BJ (cell line): ENCODE results near the gene SAMHD1. TPM values are rescaled to one million over a fixed set of nuclear protein-coding genes. Genes with fewer than 3 reads are reported as not detected.
A peak's percentile ranks its signal among the peaks of the same experiment; 100 is the strongest.
"Not testable (repeated sequence)": the region's sequence is repeated elsewhere in the genome, so short reads cannot be mapped to it uniquely, and the experiment has no call there.

Source experiments
- CTCF ChIA-PET: fragments of 350-600 bp; formaldehyde crosslinking; extraction: SDS; loops from one replicate; lab custom pipeline; 2021; ENCODE audit warnings: antibody characterized with exemption, inconsistent platforms; lab: Yijun Ruan, JAX
- POLR2A ChIA-PET: fragments of 300-600 bp; sonication (Branson Sonifier 250); formaldehyde crosslinking; extraction: SDS; loops from one replicate; lab custom pipeline; 2021; ENCODE audit warnings: antibody characterized with exemption; lab: Charles Lee
- DNase-seq: peaks from one replicate; pipeline ENCODE4 v3.0.0-alpha.2; 2011; ENCODE audit warnings: low read depth
- H3K27me3 ChIP-seq: 2 replicates; pipeline ENCODE4 v1.6.0; 2011; ENCODE audit warnings: low read length; ENCODE audit not compliant: control insufficient read depth, insufficient read depth
- H3K36me3 ChIP-seq: 2 replicates; pipeline ENCODE4 v1.5.1; 2011; ENCODE audit warnings: low read length; ENCODE audit not compliant: control insufficient read depth, insufficient read depth
- H3K4me3 ChIP-seq: 2 replicates; pipeline ENCODE4 v1.5.1; 2011; ENCODE audit warnings: low read depth, mild to moderate bottlenecking, control low read depth, low read length
- polyA minus RNA-seq: library from RNA; depleted of rRNA, polyadenylated mRNA; stranded (reverse); fragments of >200 nt; gene quantifications from 2 replicates; pipeline ENCODE4 v1.2.3, GENCODE V29; 2011; rRNA and poly(A)+ RNA removed
- polyA plus RNA-seq: library from polyadenylated mRNA; depleted of rRNA; stranded (reverse); fragments of >200 nt; gene quantifications from 2 replicates; pipeline ENCODE4 v1.2.3, GENCODE V29; 2011; rRNA removed
- TF ChIP-seq, protein P1 (sequence below): IDR thresholded peaks from 2 replicates; pipeline ENCODE4 v1.5.1; 2011; ENCODE audit warnings: low read depth, mild to moderate bottlenecking, control low read depth, inconsistent platforms, low read length, moderate library complexity; ENCODE audit not compliant: insufficient read depth

The SAMHD1 gene
- polyA plus RNA-seq = 5.6 and 11.5 TPM in 2 replicates
- 7.2 and 7.9 TPM in 2 replicates for polyA minus RNA-seq

DNA sequence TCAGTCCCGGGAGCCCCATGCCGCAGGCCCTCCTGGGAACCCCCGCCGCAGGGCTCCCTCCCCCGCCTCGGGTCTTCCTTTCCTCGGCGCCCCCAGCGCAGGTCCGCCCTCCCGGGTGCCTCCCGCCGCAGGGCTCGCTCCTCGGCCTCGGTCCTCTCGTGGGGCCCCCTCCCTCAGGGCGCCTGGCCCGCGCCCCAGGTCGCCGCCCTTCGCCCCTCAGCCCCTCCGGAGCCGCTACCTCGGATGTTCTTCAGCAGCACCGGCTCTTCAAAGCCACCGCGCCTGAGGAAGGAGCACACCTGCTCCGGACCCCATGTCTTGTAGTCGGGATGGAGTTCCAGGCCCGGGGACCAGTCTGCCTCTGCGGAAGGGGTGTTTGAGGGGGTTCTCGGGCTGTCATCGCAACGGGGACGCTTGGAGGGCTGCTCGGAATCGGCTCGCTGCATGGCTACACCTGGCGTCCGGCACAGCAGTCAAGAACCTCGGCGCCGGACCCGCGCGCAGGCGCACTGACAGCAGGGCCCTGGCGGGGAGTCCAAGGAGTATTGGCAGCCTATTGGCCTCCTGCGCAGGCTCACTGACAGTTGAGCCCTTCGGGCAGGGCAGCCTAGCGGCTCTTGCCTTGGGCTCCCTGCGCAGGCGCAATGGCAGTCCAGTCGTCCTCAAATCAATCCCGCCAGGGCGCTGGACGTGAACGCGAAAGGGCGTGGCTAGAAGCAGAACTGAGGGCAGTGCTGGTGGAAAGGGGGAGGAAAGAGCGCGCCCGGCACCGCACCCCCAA, at the start of gene SAMHD1:
Gene SAMHD1, minus strand, starts transcription at position 511 of the 781 bp plus-strand sequence. Its CDS starts 65 bp downstream, at position 446.
- POLR2A ChIA-PET = no interaction called here
- TF ChIP-seq, protein P1, sequence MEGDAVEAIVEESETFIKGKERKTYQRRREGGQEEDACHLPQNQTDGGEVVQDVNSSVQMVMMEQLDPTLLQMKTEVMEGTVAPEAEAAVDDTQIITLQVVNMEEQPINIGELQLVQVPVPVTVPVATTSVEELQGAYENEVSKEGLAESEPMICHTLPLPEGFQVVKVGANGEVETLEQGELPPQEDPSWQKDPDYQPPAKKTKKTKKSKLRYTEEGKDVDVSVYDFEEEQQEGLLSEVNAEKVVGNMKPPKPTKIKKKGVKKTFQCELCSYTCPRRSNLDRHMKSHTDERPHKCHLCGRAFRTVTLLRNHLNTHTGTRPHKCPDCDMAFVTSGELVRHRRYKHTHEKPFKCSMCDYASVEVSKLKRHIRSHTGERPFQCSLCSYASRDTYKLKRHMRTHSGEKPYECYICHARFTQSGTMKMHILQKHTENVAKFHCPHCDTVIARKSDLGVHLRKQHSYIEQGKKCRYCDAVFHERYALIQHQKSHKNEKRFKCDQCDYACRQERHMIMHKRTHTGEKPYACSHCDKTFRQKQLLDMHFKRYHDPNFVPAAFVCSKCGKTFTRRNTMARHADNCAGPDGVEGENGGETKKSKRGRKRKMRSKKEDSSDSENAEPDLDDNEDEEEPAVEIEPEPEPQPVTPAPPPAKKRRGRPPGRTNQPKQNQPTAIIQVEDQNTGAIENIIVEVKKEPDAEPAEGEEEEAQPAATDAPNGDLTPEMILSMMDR = peak; percentile 19; the same call in 1 of the 2 replicates
- Histone ChIP-seq H3K27me3 (no peaks in the 10 kb centered on the region), H3K4me3 (peak within 1 kb of the TSS; percentile 88), H3K36me3 (no peaks in the 10 kb centered on the region)
- DNase-seq = peak; percentile 93
- CTCF ChIA-PET = no interaction called here

DNA sequence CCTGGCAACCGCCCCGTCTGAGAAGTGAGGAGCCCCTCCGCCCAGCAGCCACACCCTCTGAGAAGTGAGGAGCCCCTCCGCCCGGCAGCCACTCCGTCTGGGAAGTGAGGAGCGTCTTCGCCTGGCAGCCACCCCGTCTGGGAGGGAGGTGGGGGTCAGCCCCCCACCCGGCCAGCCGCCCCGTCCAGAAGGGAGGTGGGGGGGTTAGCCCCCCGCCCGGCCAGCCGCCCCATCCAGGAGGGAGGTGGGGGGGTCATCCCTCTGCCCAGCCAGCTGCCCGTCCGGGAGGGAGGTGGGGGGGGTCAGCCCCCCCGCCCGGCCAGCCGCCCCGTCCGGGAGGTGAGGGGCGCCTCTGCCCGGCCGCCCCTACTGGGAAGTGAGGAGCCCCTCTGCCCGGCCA, 48.7 kb upstream of the SAMHD1 start:
- DNase-seq, CTCF ChIA-PET, POLR2A ChIA-PET, H3K36me3 ChIP-seq, H3K27me3 ChIP-seq, H3K4me3 ChIP-seq: not testable (repeated sequence)

DNA sequence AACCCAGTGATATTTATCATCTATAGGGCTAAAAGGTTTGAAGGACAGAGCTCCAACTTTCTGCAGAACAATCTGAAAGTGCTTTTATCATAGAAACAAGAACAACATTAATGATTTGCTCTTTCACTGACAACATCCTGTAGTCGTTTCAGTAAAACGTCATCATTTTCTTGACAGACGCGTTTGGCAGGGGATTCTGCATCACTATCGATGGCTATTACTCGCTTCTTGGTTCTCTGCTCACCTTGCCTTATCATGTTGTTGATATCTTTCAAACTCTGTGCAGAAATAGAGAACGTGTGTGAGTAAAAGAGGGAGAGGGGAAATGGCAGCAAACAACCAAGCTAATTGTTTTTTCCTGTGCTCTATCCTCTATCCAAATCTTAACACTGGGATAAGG, 47.1 kb upstream of the SAMHD1 start:
- ChIA-PET CTCF (interaction anchor here (0.6 kb wide), 1 partner anchor 21 kb away, joined by 3 read pairs; no protein-coding TSS in a partner anchor), POLR2A (no interaction called here)
- DNase-seq = no peak
- TF ChIP-seq, protein P1 = no peak
- no peaks in the 10 kb centered on the region for H3K36me3 ChIP-seq
- H3K4me3 ChIP-seq = no peak overlapping the region
- H3K27me3 ChIP-seq = no peaks in the 10 kb centered on the region

DNA sequence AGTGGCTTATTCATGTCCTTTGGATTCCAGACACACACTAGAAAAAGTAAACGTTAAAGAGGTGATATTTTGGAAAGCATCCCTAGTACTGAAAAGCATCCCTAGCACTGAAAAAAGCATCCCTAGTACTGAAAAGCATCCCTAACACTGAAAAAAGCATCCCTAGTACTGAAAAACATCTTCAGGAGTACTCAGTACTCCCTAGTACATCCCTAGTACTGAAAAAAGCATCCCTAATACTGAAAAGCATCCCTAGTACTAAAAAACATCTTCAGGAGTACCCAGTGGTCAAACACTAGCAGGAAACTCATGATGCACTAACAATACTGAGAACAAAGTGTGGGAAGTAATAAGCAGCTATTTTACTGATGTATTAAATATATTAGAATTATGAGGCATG, 45.6 kb upstream of the SAMHD1 start:
- CTCF ChIA-PET = no interaction called here
- no peak for DNase-seq
- TF ChIP-seq, protein P1 = no peak
- POLR2A ChIA-PET = no interaction called here
- no peaks in the 10 kb centered on the region for H3K36me3 ChIP-seq
- H3K27me3 ChIP-seq = no peaks in the 10 kb centered on the region
- no peak overlapping the region for H3K4me3 ChIP-seq

DNA sequence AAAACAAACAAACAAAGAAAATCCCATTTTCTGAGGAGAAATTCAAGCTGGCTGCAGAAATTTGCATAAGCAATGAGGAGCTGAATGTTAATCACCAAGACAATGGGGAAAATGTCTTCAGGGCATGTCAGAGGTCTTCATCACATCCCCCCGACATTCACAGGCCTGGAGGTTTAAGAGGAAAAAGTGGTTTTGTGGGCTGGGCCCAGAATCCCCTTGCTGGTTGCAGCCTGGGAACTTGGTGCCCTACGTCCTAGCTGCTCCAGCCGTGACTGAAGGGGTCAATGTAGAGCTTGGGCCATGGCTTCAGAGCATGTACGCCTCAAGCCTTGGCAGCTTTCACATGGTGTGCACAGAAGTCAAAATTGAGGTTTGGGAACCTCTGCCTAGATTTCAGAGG, 42.7 kb upstream of the SAMHD1 start:
- DNase-seq, H3K4me3 ChIP-seq, H3K27me3 ChIP-seq, CTCF ChIA-PET, H3K36me3 ChIP-seq, POLR2A ChIA-PET: not testable (repeated sequence)

DNA sequence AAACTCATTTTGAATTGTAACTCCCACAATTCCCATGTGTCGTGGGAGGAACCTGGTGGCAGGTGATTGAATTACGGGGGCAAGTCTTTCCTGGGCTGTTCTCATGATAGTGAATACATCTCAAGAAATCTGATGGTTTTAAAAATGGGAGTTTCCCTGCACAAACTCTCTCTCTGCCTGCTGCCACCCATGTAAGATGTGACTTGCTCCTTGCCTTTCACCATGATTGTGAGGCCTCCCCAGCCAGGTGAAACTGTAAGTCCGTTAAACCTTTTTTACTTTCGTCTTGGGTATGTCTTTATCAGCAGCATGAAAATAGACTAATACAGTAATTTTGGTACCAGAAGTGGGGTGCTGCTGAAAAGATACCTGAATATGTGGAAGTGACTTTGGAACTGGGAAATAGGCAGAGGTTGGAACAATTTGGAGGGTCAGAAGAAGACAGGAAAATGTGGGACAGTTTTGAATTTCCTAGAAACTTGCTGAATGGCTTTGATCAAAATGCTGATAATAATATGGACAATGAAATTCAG, 41.4 kb upstream of the SAMHD1 start:
- POLR2A ChIA-PET = no interaction called here
- Histone ChIP-seq H3K36me3 (no peaks in the 10 kb centered on the region), H3K27me3 (no peaks in the 10 kb centered on the region), H3K4me3 (no peak overlapping the region)
- TF ChIP-seq, protein P1 = no peak
- no peak for DNase-seq
- CTCF ChIA-PET = interaction anchor here (1.0 kb wide), 1 partner anchor 14 kb away, joined by 3 read pairs; no protein-coding TSS in a partner anchor
